Effector CD8-positive, alpha-beta T cell (primary cell): ENCODE results near the gene DENND4B.
A peak's percentile ranks its signal among the peaks of the same experiment; 100 is the strongest.

Source experiments
- DNase-seq: peaks from one replicate; lab custom pipeline; 2025; lab: John Stamatoyannopoulos, UW

Gene DENND4B

GRCh38 chr1:153945131-153945794 is 1.3 kb downstream of the DENND4B start:
- DNase-seq: peak; percentile 71

GRCh38 chr1:153944827-153945117 is 1.7 kb downstream of the DENND4B start:
- no peak for DNase-seq

GRCh38 chr1:153944005-153944826 is 2.3 kb downstream of the DENND4B start:
- DNase-seq: no peak

- DNase-seq: no peak
These were observed 3.6 kb downstream of the DENND4B start for GRCh38 chr1:153942766-153943549.

GRCh38 chr1:153941826-153942725 is 4.4 kb downstream of the DENND4B start:
- no peak for DNase-seq

- no peak for DNase-seq
These were observed 5.8 kb downstream of the DENND4B start for GRCh38 chr1:153940756-153941155.

GRCh38 chr1:153939476-153939875 is 7.0 kb downstream of the DENND4B start:
- no peak for DNase-seq

GRCh38 chr1:153938996-153939395 is 7.5 kb downstream of the DENND4B start:
- DNase-seq: no peak

GRCh38 chr1:153937331-153937730 is 9.2 kb downstream of the DENND4B start:
- DNase-seq: no peak

GRCh38 chr1:153936011-153936802 is 10.3 kb downstream of the DENND4B start:
- no peak for DNase-seq

GRCh38 chr1:153934746-153935145 is 11.8 kb downstream of the DENND4B start:
- no peak for DNase-seq

- DNase-seq: no peak
These were observed 12.6 kb downstream of the DENND4B start for GRCh38 chr1:153933955-153934354.

GRCh38 chr1:153933430-153933829 is 13.1 kb downstream of the DENND4B start:
- DNase-seq: no peak

GRCh38 chr1:153932156-153933131 is 14.1 kb downstream of the DENND4B start:
- DNase-seq: no peak

- DNase-seq: no peak
These were observed 16.3 kb downstream of the DENND4B start for GRCh38 chr1:153929981-153930948.

- DNase-seq: no peak
These were observed 17.1 kb downstream of the DENND4B start for GRCh38 chr1:153929426-153929825.

- DNase-seq: no peak
These were observed 17.7 kb downstream of the DENND4B start for GRCh38 chr1:153928791-153929341.

- DNase-seq: no peak
These were observed 18.3 kb downstream of the DENND4B start for GRCh38 chr1:153928245-153928644.
